Common myeloid progenitor, CD34-positive (primary cell): ENCODE measurements around the gene RNF34.

ENCODE experiments used
- CTCF ChIA-PET: fragments of 350-600 bp; sonication (Branson Sonifier 250); formaldehyde crosslinking; loops from one replicate; lab custom pipeline; 2021; ENCODE audit warnings: antibody characterized with exemption; lab: Charles Lee
- POLR2A ChIA-PET: fragments of 350-600 bp; sonication (Branson Sonifier 250); formaldehyde crosslinking; loops from one replicate; lab custom pipeline; 2021; ENCODE audit warnings: antibody characterized with exemption; lab: Charles Lee
- DNase-seq, 3 donors: peaks; one replicate each; pipeline versions ENCODE4 v3.0.0 to v3.0.0-alpha.2; 2013
- H3K27ac ChIP-seq, 2 experiments: 1 replicate in 1 of 2; 2 replicates in 1 of 2; pipeline ENCODE4 v1.7.0; 2013; ENCODE audit warnings: inconsistent platforms in 2 of 2, low read length in 2 of 2, mild to moderate bottlenecking in 2 of 2, low read depth in 1 of 2, moderate library complexity in 1 of 2; ENCODE audit not compliant: severe bottlenecking in 2 of 2, insufficient read depth in 1 of 2, poor library complexity in 1 of 2
- H3K27me3 ChIP-seq, 5 experiments: replicated peaks in 2 of 5; 1 replicate in 3 of 5; 2 replicates in 2 of 5; pipeline versions ENCODE4 v1.6.1 to v1.7.0; 2013; ENCODE audit warnings: low read length in 4 of 5, mild to moderate bottlenecking in 2 of 5, moderate library complexity in 2 of 5, inconsistent platforms in 1 of 5; ENCODE audit not compliant: insufficient read depth in 5 of 5, control insufficient read depth in 4 of 5
- H3K36me3 ChIP-seq, 4 experiments: 1 replicate in 2 of 4; 2 replicates in 2 of 4; pipeline versions ENCODE4 v1.6.1 to v1.7.0; 2013; ENCODE audit warnings: low read length in 3 of 4, control low read depth in 1 of 4, mild to moderate bottlenecking in 1 of 4; ENCODE audit not compliant: control insufficient read depth in 4 of 4, insufficient read depth in 4 of 4
- H3K4me1 ChIP-seq, 4 experiments: 1 replicate in 3 of 4; 2 replicates in 1 of 4; pipeline versions ENCODE4 v1.6.1 to v1.7.1; 2013; ENCODE audit warnings: low read length in 3 of 4, mild to moderate bottlenecking in 3 of 4, control low read depth in 1 of 4, inconsistent platforms in 1 of 4, moderate library complexity in 1 of 4; ENCODE audit not compliant: control insufficient read depth in 4 of 4, insufficient read depth in 4 of 4; ENCODE audit errors: control extremely low read depth in 1 of 4
- H3K4me3 ChIP-seq, 7 experiments: 1 replicate in 4 of 7; 2 replicates in 3 of 7; pipeline versions ENCODE4 v1.5.1 to v1.7.0; 2013; ENCODE audit warnings: mild to moderate bottlenecking in 7 of 7, low read length in 6 of 7, moderate library complexity in 6 of 7, inconsistent platforms in 2 of 7, low read depth in 2 of 7, control low read depth in 1 of 7; ENCODE audit not compliant: insufficient read depth in 4 of 7, control insufficient read depth in 1 of 7; ENCODE audit errors: extremely low read depth in 1 of 7
- H3K9me3 ChIP-seq, 5 experiments: 1 replicate in 4 of 5; 2 replicates in 1 of 5; pipeline versions ENCODE4 v1.6.1 to v1.7.1; 2013; ENCODE audit warnings: low read length in 4 of 5, mild to moderate bottlenecking in 2 of 5, inconsistent platforms in 1 of 5, low read depth in 1 of 5, moderate library complexity in 1 of 5; ENCODE audit not compliant: control insufficient read depth in 4 of 5, insufficient read depth in 2 of 5; ENCODE audit errors: control extremely low read depth in 1 of 5
- WGBS: methylation state at CpG from one replicate; pipeline ENCODE4 v1.1.5; 2013; ENCODE audit not compliant: insufficient coverage; 5-methylcytosine and 5-hydroxymethylcytosine counted together

Gene RNF34

GRCh38 chr12:121388421-121388981 is 11.4 kb upstream of the RNF34 start:
- ChIA-PET POLR2A (interaction anchor here (0.6 kb wide), 1 partner anchor 37 kb away, joined by 7 read pairs; the partner anchor contains the start of gene ANAPC5), CTCF (no interaction called here)
- H3K9me3 ChIP-seq = no peaks in the 10 kb centered on the region
- no peak overlapping the region for H3K4me3 ChIP-seq
- DNase-seq = peak; percentile 27 to 78 (median 74)
- no peaks in the 10 kb centered on the region for H3K36me3 ChIP-seq
- no peaks in the 10 kb centered on the region for H3K27me3 ChIP-seq
- no peak overlapping the region for H3K27ac ChIP-seq
- WGBS = 43% methylated on average over 5 of the region's 5 CpGs
- H3K4me1 ChIP-seq = peaks cover 0 to 13% (median 8%) of the 10 kb centered on the region in 4 experiments

DNA sequence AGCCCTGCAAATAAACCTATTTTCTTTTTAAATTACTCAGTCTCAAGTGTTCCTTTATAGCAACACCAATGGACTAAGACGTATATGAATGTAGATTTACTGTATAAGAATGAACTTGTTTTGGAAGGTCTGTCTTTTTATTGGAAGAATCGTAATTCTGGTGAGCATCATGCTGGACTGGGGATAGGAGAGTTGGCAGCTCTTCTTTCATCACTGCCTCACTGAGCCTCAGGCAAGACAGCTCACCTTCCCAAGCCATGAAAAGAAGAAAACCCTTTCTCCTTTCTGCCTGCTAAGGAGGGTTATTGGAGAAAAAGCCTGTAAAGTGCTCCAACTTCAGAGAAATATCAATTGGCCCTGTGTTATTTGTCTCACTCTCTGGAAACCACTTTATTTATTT is 9.1 kb upstream of the RNF34 start:
- ChIA-PET CTCF (interaction anchor here (1.7 kb wide), 1 partner anchor 52 kb away, joined by 4 read pairs; no protein-coding TSS in a partner anchor), POLR2A (interaction anchor here (0.6 kb wide), 1 partner anchor 60 kb away, joined by 5 read pairs; no protein-coding TSS in a partner anchor)
- H3K27me3 ChIP-seq = no peaks in the 10 kb centered on the region

DNA sequence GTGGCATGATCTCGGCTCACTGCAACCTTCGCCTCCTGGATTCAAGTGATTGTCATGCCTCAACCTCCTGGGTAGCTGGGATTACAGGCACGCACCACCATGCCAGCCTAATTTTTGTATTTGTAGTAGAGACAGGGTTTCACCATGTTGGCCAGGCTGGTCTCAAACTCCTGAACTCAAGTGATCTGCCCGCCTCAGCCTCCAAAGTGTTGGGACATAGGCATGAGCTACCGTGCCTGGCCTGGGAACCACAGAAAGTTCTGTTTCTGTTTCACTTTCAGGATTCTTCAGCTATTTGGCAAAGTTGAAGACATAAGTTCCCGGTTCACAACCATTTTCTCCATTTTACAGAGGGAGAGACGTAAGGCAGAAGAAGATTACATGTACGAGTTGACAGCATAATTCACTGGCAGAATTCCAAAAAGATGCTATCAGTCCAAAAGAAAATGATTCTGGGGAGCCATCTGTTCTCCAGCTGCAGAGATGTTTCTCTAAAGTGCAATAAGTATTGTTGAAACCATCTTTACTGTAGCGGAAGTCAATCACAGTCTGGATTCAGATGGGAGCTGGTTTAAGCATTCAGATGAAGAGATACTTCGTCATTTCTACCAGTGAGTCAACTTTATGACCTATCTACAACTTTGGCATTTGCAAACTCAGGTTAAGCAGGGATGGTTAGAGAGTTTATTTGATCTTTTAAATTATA is 8.1 kb upstream of the RNF34 start:
- DNase-seq = peak; percentile 40 to 80 (median 77)
- 56% methylated on average over 9 of the region's 10 CpGs for WGBS
- CTCF ChIA-PET = interaction anchor here (0.9 to 1.7 kb wide), 2 partner anchors 8 to 51 kb away, joined by 3 to 4 read pairs; partner anchors contain the start of gene RNF34
- H3K27ac ChIP-seq = peak overlapping the region in 1 of 2 experiments; percentile 27
- no peaks in the 10 kb centered on the region for H3K27me3 ChIP-seq
- POLR2A ChIA-PET = interaction anchor here (0.7 kb wide), 1 partner anchor 10 kb away, joined by 4 read pairs; no protein-coding TSS in a partner anchor
- peak overlapping the region in 3 of 7 experiments; percentile 20 to 54 (median 27) for H3K4me3 ChIP-seq
- no peaks in the 10 kb centered on the region for H3K9me3 ChIP-seq
- H3K36me3 ChIP-seq = no peaks in the 10 kb centered on the region
- peaks cover 0 to 13% (median 8%) of the 10 kb centered on the region in 4 experiments for H3K4me1 ChIP-seq

More for the DNA sequence above, 9.1 kb upstream of the RNF34 start:
- H3K4me3 ChIP-seq = no peak overlapping the region
- no peaks in the 10 kb centered on the region for H3K9me3 ChIP-seq
- H3K4me1 ChIP-seq = peaks cover 0 to 13% (median 8%) of the 10 kb centered on the region in 4 experiments
- H3K36me3 ChIP-seq = no peaks in the 10 kb centered on the region
- no peak overlapping the region for H3K27ac ChIP-seq
- DNase-seq = no peak
- no CpG with 5 or more reads among the region's 2 CpGs for WGBS

GRCh38 chr12:121392325-121392716 is 7.6 kb upstream of the RNF34 start:
- CTCF ChIA-PET = interaction anchor here (0.9 to 1.7 kb wide), 2 partner anchors 7 to 51 kb away, joined by 3 to 4 read pairs; partner anchors contain the start of gene RNF34
- Histone ChIP-seq H3K9me3 (no peaks in the 10 kb centered on the region), H3K27ac (no peak overlapping the region), H3K36me3 (no peaks in the 10 kb centered on the region), H3K4me1 (peaks cover 0 to 13% (median 8%) of the 10 kb centered on the region in 4 experiments), H3K4me3 (no peak overlapping the region), H3K27me3 (no peaks in the 10 kb centered on the region)
- DNase-seq = no peak
- 92% methylated on average over 2 of the region's 3 CpGs for WGBS
- POLR2A ChIA-PET = interaction anchor here (0.7 kb wide), 1 partner anchor 9 kb away, joined by 4 read pairs; no protein-coding TSS in a partner anchor

GRCh38 chr12:121397521-121397920 is 2.4 kb upstream of the RNF34 start:
- Histone ChIP-seq H3K4me1 (peaks cover 18 to 28% (median 18%) of the 10 kb centered on the region in 4 experiments), H3K4me3 (no peak overlapping the region), H3K27ac (no peak overlapping the region), H3K9me3 (no peaks in the 10 kb centered on the region), H3K36me3 (peaks cover 0 to under 1% (median 0%) of the 10 kb centered on the region in 4 experiments), H3K27me3 (no peaks in the 10 kb centered on the region)
- DNase-seq = no peak
- POLR2A ChIA-PET = no interaction called here
- CTCF ChIA-PET = no interaction called here
- 100% methylated on average over 5 of the region's 14 CpGs for WGBS

GRCh38 chr12:121398355-121398754 is 1.6 kb upstream of the RNF34 start:
- peaks cover 18 to 28% (median 18%) of the 10 kb centered on the region in 4 experiments for H3K4me1 ChIP-seq
- CTCF ChIA-PET = interaction anchor here (1.4 kb wide), 1 partner anchor 34 kb away, joined by 4 read pairs; no protein-coding TSS in a partner anchor
- H3K36me3 ChIP-seq = peaks cover 0 to 4% (median under 1%) of the 10 kb centered on the region in 4 experiments
- peak overlapping the region in 1 of 2 experiments; percentile 87 for H3K27ac ChIP-seq
- POLR2A ChIA-PET = no interaction called here
- H3K4me3 ChIP-seq = peak overlapping the region in 2 of 7 experiments; percentile 88 to 95
- H3K9me3 ChIP-seq = no peaks in the 10 kb centered on the region
- no CpG with 5 or more reads among the region's 5 CpGs for WGBS
- no peak for DNase-seq
- no peaks in the 10 kb centered on the region for H3K27me3 ChIP-seq
